ENCODE data around the gene BMP6.

DNA sequence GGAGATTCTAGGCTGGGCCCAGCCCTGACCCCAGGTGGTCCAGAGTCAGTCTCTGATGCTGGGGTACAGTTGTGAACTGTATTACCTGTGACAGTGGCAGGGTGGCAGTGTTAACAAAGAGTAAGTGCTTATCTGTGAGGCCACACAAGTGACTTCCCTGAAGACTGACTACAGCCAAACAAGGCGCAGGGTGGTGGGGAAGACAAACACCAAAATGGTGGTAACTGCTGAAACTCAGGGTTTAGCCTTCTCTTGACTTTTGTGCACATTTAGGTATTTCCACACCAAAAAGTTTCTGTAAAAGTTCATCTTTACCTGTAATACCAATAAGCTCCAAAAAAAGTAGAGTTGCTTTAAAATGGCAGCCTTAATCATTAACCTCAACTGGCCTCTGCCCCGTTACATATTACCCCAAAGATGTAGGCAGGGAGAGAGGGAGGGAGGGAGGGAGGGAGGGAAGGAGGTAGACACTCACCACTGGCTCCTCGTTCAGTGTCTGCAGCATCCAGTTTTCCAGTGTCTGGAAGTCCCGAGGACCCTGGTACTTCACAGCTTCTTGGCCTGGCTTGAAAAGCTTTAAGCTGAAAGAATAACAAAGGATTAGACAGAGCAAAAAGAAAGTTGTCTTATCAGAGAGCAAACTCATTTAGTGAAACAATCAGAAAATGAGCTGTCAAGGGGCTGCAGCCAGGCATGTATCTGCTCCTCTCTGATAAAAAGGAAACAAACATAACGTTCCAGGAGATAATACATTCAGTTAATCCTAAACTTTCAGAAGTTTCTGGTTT is 173.4 kb downstream of the BMP6 start:
- TF ChIP-seq, protein P1, sequence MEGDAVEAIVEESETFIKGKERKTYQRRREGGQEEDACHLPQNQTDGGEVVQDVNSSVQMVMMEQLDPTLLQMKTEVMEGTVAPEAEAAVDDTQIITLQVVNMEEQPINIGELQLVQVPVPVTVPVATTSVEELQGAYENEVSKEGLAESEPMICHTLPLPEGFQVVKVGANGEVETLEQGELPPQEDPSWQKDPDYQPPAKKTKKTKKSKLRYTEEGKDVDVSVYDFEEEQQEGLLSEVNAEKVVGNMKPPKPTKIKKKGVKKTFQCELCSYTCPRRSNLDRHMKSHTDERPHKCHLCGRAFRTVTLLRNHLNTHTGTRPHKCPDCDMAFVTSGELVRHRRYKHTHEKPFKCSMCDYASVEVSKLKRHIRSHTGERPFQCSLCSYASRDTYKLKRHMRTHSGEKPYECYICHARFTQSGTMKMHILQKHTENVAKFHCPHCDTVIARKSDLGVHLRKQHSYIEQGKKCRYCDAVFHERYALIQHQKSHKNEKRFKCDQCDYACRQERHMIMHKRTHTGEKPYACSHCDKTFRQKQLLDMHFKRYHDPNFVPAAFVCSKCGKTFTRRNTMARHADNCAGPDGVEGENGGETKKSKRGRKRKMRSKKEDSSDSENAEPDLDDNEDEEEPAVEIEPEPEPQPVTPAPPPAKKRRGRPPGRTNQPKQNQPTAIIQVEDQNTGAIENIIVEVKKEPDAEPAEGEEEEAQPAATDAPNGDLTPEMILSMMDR (IDR thresholded peaks at IDR 0.05) = no peak
- TF ChIP-seq ZFX (IDR thresholded peaks at IDR 0.05; ENCODE audit: borderline replicate concordance) = no peak

Measured in 22Rv1 (cell line).